Measurements from ENCODE around the gene FOLR1.

- TF ChIP-seq SMC3 (conservative IDR thresholded peaks at IDR 0.05; ENCODE audit: insufficient read depth, low read depth, low read length) (no peak), MAZ (CRISPR knock-in tag; conservative IDR thresholded peaks at IDR 0.05 in 1 of 2, IDR thresholded peaks at IDR 0.05 in 1 of 2) (no peak), CTCF (IDR thresholded peaks at IDR 0.05 in 2 of 3, conservative IDR thresholded peaks at IDR 0.05 in 1 of 3; ENCODE audit: insufficient read depth in 2 of 3, low read depth in 1 of 3, low read length in 3 of 3) (no peak), PTTG1 (tag; IDR thresholded peaks at IDR 0.05; ENCODE audit: low read depth) (no peak), ZNF175 (CRISPR knock-in tag; IDR thresholded peaks at IDR 0.05; ENCODE audit: low read depth) (no peak), RAD21 (CRISPR knock-in tag; conservative IDR thresholded peaks at IDR 0.05 in 1 of 2, IDR thresholded peaks at IDR 0.05 in 1 of 2) (no peak)
These were observed 30.4 kb downstream of the FOLR1 start for GRCh38 chr11:72222106-72222891.

Data from K562 (cell line).